Activated T-cell treated with anti-CD3 and anti-CD28 coated beads, Interleukin-2, amount 50 U/mL, for 72 hours (primary cell): ENCODE results near the gene SLC6A17. TPM values are rescaled to one million over a fixed set of nuclear protein-coding genes. Genes with fewer than 3 reads are reported as not detected.

Experiments
- ATAC-seq, 2 donors: fragments of 150-1000 bp; cut with Tn5 transposase; replicated peaks in 1 of 2; 2 replicates each; pipeline ENCODE4 v1.10.0; 2021; ENCODE audit warnings: moderate library complexity in 2 of 2, mild to moderate bottlenecking in 1 of 2
- DNase-seq, 2 donors: peaks; one replicate each; pipeline ENCODE4 v3.0.0; 2021 to 2022; ENCODE audit warnings: mixed read lengths in 1 of 2
- H3K27ac Mint-ChIP-seq: one replicate; pipeline ENCODE4 v1.8.0; 2022; ENCODE audit warnings: mild to moderate bottlenecking, moderate library complexity, mixed read lengths
- H3K27me3 Mint-ChIP-seq: one replicate; pipeline ENCODE4 v1.8.0; 2022; ENCODE audit warnings: low read depth, mixed read lengths
- H3K36me3 Mint-ChIP-seq, 2 donors: one replicate each; pipeline ENCODE4 v1.8.0; 2022; ENCODE audit warnings: mixed read lengths in 2 of 2, mild to moderate bottlenecking in 1 of 2; ENCODE audit not compliant: insufficient read depth in 2 of 2
- H3K4me1 Mint-ChIP-seq: one replicate; pipeline ENCODE4 v1.8.0; 2022; ENCODE audit warnings: low read depth, mixed read lengths
- H3K4me3 Mint-ChIP-seq, 2 donors: one replicate each; pipeline ENCODE4 v1.8.0; 2022; ENCODE audit warnings: mild to moderate bottlenecking in 2 of 2, mixed read lengths in 2 of 2, moderate library complexity in 2 of 2
- H3K9me3 Mint-ChIP-seq, 2 donors: one replicate each; pipeline ENCODE4 v1.8.0; 2022; ENCODE audit warnings: mixed read lengths in 2 of 2
- total RNA-seq, 2 donors: library from RNA; stranded (reverse); gene quantifications; one replicate each; pipeline ENCODE4 v1.2.3, GENCODE V29; 2022

The SLC6A17 gene
- total RNA-seq, 2 donors from 2014 or later = 0.31 to 0.53 TPM

DNA sequence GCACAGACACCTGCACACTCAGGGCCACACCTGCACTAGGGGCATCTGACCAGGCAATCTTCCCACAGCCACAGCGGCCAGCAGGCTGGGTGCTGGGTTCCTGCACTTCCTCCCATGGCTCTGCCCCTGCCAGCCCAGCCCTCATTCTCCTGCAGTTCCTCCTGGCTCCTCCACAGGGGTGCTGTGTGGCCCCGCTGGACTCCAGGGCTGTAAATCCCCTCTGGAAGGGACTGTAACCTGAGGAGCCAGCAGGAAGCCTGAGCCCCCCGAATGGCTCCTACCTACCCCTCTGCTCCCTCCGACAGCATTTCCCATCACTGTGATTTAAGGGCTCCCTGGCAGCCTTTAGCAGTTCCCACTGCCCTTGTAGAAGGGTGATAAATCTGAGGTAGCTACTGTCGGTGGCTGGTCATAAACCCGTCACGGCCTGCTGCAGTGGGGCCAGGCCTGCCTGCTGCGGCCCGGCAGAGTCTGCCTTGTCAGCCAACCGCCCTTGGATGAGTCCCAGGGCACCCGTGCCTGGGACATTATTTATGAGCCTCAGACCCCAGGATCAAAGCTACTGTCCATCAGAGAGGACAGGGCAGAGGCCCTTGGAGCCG lies 29.2 kb upstream of the SLC6A17 start:
- no peak overlapping the region for H3K4me3 Mint-ChIP-seq
- peaks cover 3 to 4% of the 10 kb centered on the region in 2 donors for H3K36me3 Mint-ChIP-seq
- peaks cover 3 to 4% of the 10 kb centered on the region in 2 donors for H3K9me3 Mint-ChIP-seq
- ATAC-seq = no peak
- no peak overlapping the region for H3K27ac Mint-ChIP-seq
- peaks cover 17% of the 10 kb centered on the region for H3K4me1 Mint-ChIP-seq
- peaks cover 23% of the 10 kb centered on the region for H3K27me3 Mint-ChIP-seq
- no peak for DNase-seq

DNA sequence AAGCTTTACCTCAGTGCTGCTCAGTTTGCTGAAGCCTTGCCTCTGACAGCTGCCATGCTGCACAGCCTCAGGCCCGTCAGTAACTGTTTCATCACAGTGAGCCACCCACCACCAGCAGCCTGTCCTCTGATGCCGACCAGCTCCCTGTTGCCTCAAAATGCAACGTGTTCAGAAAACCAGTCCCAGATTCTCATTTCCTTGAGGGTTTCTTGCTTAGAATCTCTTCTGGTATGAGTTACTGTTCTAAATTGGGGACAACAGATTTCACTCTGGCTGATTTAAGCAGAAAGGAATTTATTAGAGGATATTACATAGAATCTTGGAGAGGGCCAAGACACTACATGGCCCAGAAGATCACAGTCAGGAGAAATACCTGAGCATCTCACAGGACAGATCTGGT lies 27.1 kb upstream of the SLC6A17 start:
- Mint-ChIP-seq H3K4me3 (no peak overlapping the region), H3K27ac (no peak overlapping the region), H3K9me3 (peaks cover 3 to 4% of the 10 kb centered on the region in 2 donors), H3K4me1 (peaks cover 13% of the 10 kb centered on the region), H3K27me3 (peaks cover 20% of the 10 kb centered on the region), H3K36me3 (peaks cover 3 to 4% of the 10 kb centered on the region in 2 donors)
- DNase-seq = no peak
- no peak for ATAC-seq

GRCh38 chr1:110125810-110126209 lies 24.5 kb upstream of the SLC6A17 start:
- Mint-ChIP-seq H3K4me1 (no peaks in the 10 kb centered on the region), H3K36me3 (no peaks in the 10 kb centered on the region), H3K4me3 (no peak overlapping the region), H3K9me3 (no peaks in the 10 kb centered on the region), H3K27ac (no peak overlapping the region), H3K27me3 (peaks cover 36% of the 10 kb centered on the region)
- ATAC-seq = no peak
- DNase-seq = no peak

GRCh38 chr1:110130113-110130591 lies 20.1 kb upstream of the SLC6A17 start:
- Mint-ChIP-seq H3K9me3 (no peaks in the 10 kb centered on the region), H3K36me3 (no peaks in the 10 kb centered on the region), H3K27ac (no peak overlapping the region), H3K4me1 (no peaks in the 10 kb centered on the region), H3K4me3 (no peak overlapping the region), H3K27me3 (peaks cover 36% of the 10 kb centered on the region)
- ATAC-seq (peak in 1 of 2 donors; percentile 51), DNase-seq (peak in 1 of 2 donors; percentile 16)

GRCh38 chr1:110130989-110131388 lies 19.3 kb upstream of the SLC6A17 start:
- H3K9me3 Mint-ChIP-seq = no peaks in the 10 kb centered on the region
- H3K4me3 Mint-ChIP-seq = no peak overlapping the region
- peaks cover 4% of the 10 kb centered on the region for H3K4me1 Mint-ChIP-seq
- H3K27me3 Mint-ChIP-seq = peaks cover 38% of the 10 kb centered on the region
- ATAC-seq (no peak), DNase-seq (no peak)
- H3K27ac Mint-ChIP-seq = no peak overlapping the region
- H3K36me3 Mint-ChIP-seq = no peaks in the 10 kb centered on the region

GRCh38 chr1:110132682-110133081 lies 17.6 kb upstream of the SLC6A17 start:
- DNase-seq (no peak), ATAC-seq (no peak)
- no peaks in the 10 kb centered on the region for H3K9me3 Mint-ChIP-seq
- H3K4me3 Mint-ChIP-seq = no peak overlapping the region
- peaks cover 19% of the 10 kb centered on the region for H3K4me1 Mint-ChIP-seq
- H3K27ac Mint-ChIP-seq = no peak overlapping the region
- H3K36me3 Mint-ChIP-seq = no peaks in the 10 kb centered on the region
- peaks cover 52% of the 10 kb centered on the region for H3K27me3 Mint-ChIP-seq

DNA sequence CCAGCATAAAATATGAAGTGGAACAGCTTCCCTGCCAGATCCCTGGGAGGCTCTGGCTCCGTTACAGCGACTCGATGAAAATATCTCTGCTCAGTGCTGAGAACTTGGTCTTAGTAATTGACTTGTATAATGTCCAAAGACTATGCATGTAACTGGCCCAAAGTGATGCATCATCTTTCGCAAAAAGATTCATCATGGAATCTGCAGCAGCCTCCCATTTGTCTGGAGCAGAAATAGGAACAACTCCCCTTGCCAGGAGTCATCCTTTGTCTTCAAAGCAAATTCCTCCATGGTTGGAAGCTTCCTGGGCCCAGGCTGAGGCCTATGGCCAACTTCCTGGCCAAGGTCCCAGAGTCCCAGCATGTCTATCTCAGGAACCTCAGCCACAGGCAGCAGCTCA lies 16.9 kb upstream of the SLC6A17 start:
- H3K4me1 Mint-ChIP-seq = peaks cover 21% of the 10 kb centered on the region
- peaks cover 49% of the 10 kb centered on the region for H3K27me3 Mint-ChIP-seq
- H3K9me3 Mint-ChIP-seq = no peaks in the 10 kb centered on the region
- DNase-seq (no peak), ATAC-seq (no peak)
- H3K27ac Mint-ChIP-seq = no peak overlapping the region
- no peaks in the 10 kb centered on the region for H3K36me3 Mint-ChIP-seq
- H3K4me3 Mint-ChIP-seq = no peak overlapping the region

- H3K27ac Mint-ChIP-seq = no peak overlapping the region
- ATAC-seq = no peak
- no peak for DNase-seq
- no peak overlapping the region for H3K4me3 Mint-ChIP-seq
- H3K27me3 Mint-ChIP-seq = peaks cover 54% of the 10 kb centered on the region
- no peaks in the 10 kb centered on the region for H3K9me3 Mint-ChIP-seq
- peaks cover 21% of the 10 kb centered on the region for H3K4me1 Mint-ChIP-seq
- no peaks in the 10 kb centered on the region for H3K36me3 Mint-ChIP-seq
These were observed 16.2 kb upstream of the SLC6A17 start for GRCh38 chr1:110134050-110134595.

GRCh38 chr1:110135246-110135645 lies 15.0 kb upstream of the SLC6A17 start:
- H3K4me3 Mint-ChIP-seq = no peak overlapping the region
- no peaks in the 10 kb centered on the region for H3K9me3 Mint-ChIP-seq
- peaks cover 55% of the 10 kb centered on the region for H3K27me3 Mint-ChIP-seq
- H3K36me3 Mint-ChIP-seq = no peaks in the 10 kb centered on the region
- H3K4me1 Mint-ChIP-seq = peaks cover 21% of the 10 kb centered on the region
- ATAC-seq (no peak), DNase-seq (no peak)
- H3K27ac Mint-ChIP-seq = no peak overlapping the region

GRCh38 chr1:110135666-110136065 lies 14.6 kb upstream of the SLC6A17 start:
- Mint-ChIP-seq H3K36me3 (no peaks in the 10 kb centered on the region), H3K27ac (no peak overlapping the region), H3K9me3 (no peaks in the 10 kb centered on the region), H3K4me1 (peaks cover 21% of the 10 kb centered on the region), H3K27me3 (peaks cover 51% of the 10 kb centered on the region), H3K4me3 (no peak overlapping the region)
- ATAC-seq (no peak), DNase-seq (no peak)

- H3K4me1 Mint-ChIP-seq = peaks cover 21% of the 10 kb centered on the region
- peak in 1 of 2 donors; percentile 44 for ATAC-seq
- H3K27ac Mint-ChIP-seq = no peak overlapping the region
- no peak overlapping the region for H3K4me3 Mint-ChIP-seq
- DNase-seq = peak; percentile 17 to 29
- peaks cover 41% of the 10 kb centered on the region for H3K27me3 Mint-ChIP-seq
- no peaks in the 10 kb centered on the region for H3K9me3 Mint-ChIP-seq
- no peaks in the 10 kb centered on the region for H3K36me3 Mint-ChIP-seq
These were observed 13.4 kb upstream of the SLC6A17 start for GRCh38 chr1:110136911-110137310.

DNA sequence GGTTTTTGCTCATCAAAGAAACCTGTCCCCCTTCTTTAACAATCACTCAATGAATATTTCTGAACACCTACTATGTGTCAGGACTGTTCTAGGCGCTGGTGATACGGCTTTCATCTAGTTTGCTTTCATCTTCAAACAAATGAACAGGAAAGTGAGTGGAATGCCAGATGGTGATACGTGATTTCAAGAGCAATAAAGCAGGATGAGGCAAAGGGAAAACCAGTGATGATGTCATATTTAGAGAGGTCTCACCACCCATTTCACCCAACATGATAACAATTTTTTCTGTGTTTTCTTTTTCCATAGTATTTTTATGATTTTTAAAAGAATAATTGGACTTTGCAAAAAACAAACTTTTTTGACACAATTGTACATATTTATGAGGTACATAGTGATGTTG lies 11.3 kb upstream of the SLC6A17 start:
- Mint-ChIP-seq H3K9me3 (no peaks in the 10 kb centered on the region), H3K27ac (no peak overlapping the region), H3K27me3 (peaks cover 41% of the 10 kb centered on the region), H3K4me3 (no peak overlapping the region), H3K36me3 (no peaks in the 10 kb centered on the region), H3K4me1 (peaks cover 21% of the 10 kb centered on the region)
- ATAC-seq (no peak), DNase-seq (no peak)

GRCh38 chr1:110144366-110144765 lies 5.9 kb upstream of the SLC6A17 start:
- H3K4me1 Mint-ChIP-seq = no peaks in the 10 kb centered on the region
- H3K27me3 Mint-ChIP-seq = peaks cover 5% of the 10 kb centered on the region
- H3K36me3 Mint-ChIP-seq = no peaks in the 10 kb centered on the region
- ATAC-seq = peak in 1 of 2 donors; percentile 28
- H3K4me3 Mint-ChIP-seq = no peak overlapping the region
- DNase-seq = no peak
- no peak overlapping the region for H3K27ac Mint-ChIP-seq
- H3K9me3 Mint-ChIP-seq = no peaks in the 10 kb centered on the region

GRCh38 chr1:110148961-110149360 lies 1.3 kb upstream of the SLC6A17 start:
- Mint-ChIP-seq H3K27ac (no peak overlapping the region), H3K36me3 (no peaks in the 10 kb centered on the region), H3K4me3 (no peak overlapping the region), H3K9me3 (no peaks in the 10 kb centered on the region), H3K4me1 (peaks cover 5% of the 10 kb centered on the region), H3K27me3 (peaks cover 21% of the 10 kb centered on the region)
- no peak for ATAC-seq
- no peak for DNase-seq
